GM19193 (cell line): ENCODE results near the gene SPDYE3.
A peak's percentile ranks its signal among the peaks of the same experiment; 100 is the strongest.

Source experiments
- POLR2A ChIP-seq: IDR thresholded peaks from 4 replicates; pipeline ENCODE4 v1.6.1; 2011; ENCODE audit not compliant: insufficient read depth, insufficient read length; ENCODE audit errors: extremely low read depth

SPDYE3 gene

GRCh38 chr7:100353685-100354330, 46.3 kb downstream of the SPDYE3 start:
- TF ChIP-seq POLR2A, result no peak

DNA sequence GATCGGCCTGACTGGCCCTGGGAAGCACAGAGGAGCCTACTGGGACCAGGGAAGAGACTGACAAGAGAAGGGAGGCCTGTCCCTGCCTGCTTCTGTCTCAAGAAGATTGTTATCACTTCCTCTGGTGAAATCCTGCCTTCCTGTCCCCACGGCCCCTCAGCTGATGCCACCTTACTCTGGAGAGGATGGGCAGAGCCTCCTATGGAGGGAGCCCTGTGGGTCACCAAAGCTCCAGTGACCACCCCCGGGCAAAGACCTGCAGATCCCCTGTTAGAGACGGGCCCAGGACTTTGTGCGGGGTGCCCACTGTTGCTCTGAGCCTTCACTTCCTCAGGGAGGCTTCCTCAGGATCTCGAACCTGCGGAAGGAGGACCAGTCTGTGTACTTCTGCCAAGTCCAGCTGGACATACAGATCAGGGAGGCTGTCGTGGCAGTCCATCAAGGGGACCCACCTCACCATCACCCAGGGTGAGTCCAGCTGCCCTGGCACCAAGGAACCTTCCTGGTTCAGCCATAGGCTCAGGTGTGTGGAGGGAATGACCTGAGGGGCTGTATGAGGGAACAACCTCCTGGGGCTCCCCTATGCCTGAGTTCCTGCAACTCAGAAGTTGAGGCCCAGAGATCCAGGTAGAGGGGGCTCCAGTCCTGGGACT, 49.0 kb downstream of the SPDYE3 start:
- TF ChIP-seq POLR2A, result no peak

DNA sequence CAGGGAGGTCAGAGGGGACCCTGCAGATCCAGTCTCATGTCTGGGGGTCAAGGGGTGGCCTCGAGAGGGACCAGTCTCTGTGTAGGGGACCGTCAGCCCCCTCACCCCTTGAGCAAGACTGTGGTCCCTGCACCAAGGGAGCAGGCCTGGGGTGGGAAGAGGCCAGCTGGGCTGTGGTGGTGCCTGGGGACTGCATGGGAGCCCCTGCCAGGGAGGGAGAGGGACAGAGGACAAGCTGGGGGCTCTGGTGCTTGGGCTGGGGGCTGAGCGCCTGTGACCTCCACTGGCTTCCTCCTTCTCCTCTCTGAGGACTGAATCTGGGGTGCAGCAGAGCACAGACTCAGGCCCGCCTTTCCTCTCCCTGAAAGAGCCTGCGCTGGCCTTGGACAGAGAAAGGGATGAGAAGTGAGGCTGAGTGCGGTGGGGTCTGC, 49.6 kb downstream of the SPDYE3 start:
- TF ChIP-seq POLR2A, result no peak

GRCh38 chr7:100358027-100358856, 50.7 kb downstream of the SPDYE3 start, which contains the start of gene PILRB:
Gene PILRB, plus strand, starts transcription at chr7:100358117. Its CDS starts 186 bp downstream, at chr7:100358303.
- TF ChIP-seq POLR2A, result no peak

DNA sequence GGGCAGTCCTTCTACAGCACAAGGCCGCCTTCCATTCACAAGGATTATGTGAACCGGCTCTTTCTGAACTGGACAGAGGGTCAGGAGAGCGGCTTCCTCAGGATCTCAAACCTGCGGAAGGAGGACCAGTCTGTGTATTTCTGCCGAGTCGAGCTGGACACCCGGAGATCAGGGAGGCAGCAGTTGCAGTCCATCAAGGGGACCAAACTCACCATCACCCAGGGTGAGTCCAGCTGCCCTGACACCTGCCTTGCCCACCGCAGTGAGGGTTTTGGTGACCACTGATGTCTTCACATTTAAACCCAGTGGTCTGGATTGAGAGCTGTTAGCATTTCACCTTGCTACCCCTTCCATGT, 51.3 kb downstream of the SPDYE3 start:
- TF ChIP-seq POLR2A, result no peak

- no peak for TF ChIP-seq POLR2A
Measured at GRCh38 chr7:100360135-100360854, 52.8 kb downstream of the SPDYE3 start.

- TF ChIP-seq POLR2A, result no peak
Measured at GRCh38 chr7:100363098-100363497, 55.6 kb downstream of the SPDYE3 start.

DNA sequence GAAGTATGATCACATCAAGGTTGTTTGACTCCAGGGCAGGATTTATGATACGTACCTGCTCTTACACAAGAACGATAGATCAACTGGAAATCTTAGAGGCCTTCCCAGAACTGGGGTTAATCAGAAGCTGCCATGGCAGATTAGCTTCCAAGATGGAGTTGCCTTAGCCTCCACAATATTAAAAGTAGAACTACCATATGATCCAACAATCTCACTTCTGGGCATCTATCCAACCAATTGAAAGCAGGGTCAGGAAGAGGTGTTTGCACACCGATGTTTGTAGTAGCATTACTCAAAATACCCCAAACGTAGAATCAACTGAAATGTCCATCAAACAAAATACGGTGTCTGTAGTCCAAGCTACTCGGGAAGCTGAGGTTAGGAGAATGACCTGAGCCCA, 57.0 kb downstream of the SPDYE3 start:
- no peak for TF ChIP-seq POLR2A

DNA sequence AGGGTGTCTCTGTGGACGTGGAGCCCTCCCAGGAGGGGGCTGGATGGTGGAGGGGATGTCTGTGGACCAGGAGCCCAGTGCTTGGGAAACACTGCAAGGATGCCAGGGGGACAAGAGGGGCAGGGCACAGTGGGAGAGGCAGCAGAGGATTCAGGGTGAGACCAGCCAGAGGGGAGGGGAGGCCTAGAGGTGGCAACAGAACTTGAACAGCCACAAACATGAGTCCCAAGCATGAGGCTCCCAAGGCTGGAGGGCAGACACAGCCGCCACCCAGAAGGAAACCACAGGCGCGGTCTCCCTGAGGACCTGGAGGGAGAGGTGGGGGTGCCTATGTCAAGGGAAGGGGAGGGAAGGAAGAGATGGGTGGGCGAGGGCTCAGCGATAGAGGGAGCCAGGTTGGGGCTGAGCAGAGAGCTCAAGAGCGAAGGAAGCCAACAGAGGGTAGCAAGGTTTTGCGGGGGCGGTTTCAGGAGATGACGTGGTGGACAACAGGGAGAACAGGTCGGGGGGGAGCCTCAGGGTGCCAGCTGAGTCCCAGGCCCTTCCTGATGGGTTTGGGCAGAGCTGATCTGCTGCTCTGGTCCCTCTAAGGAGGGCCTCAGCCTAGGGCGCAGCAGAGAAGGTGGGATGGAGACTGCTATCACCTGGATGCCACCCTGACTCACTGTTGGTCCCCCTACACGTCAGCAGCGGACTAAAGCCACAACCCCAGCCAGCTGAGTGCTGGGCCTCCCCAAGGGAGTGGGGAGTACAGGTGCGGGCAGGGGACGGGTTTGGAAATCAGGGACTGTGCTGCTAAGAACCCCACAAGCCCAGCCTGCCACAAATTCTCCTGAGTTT, 59.1 kb downstream of the SPDYE3 start:
- peak; percentile 29 for TF ChIP-seq POLR2A

GRCh38 chr7:100367251-100367620, 59.7 kb downstream of the SPDYE3 start:
- TF ChIP-seq POLR2A, result peak; percentile 14

- no peak for TF ChIP-seq POLR2A
Measured at GRCh38 chr7:100367676-100368613, 60.4 kb downstream of the SPDYE3 start.

- peak; percentile 35 for TF ChIP-seq POLR2A
Measured at GRCh38 chr7:100369105-100369504, 61.6 kb downstream of the SPDYE3 start.

- TF ChIP-seq POLR2A, result no peak
Measured at GRCh38 chr7:100370303-100370702, 62.8 kb downstream of the SPDYE3 start.
